Hematopoietic multipotent progenitor cell treated with erythropoietin and hydrocortisone succinate and interleukin-3 and kit ligand, for 6 days (in vitro differentiated cells): Measurements from ENCODE around the gene NFIC.
"Not testable (repeated sequence)": the region's sequence is repeated elsewhere in the genome, so short reads cannot be mapped to it uniquely, and the experiment has no call there.

Source experiments
- DNase-seq: peaks from one replicate; pipeline ENCODE4 v3.0.0-alpha.2; 2015

NFIC gene

GRCh38 chr19:3338541-3339181 is 27.7 kb upstream of the NFIC start:
- peak; percentile 58 for DNase-seq

- DNase-seq, result no peak
Observed at GRCh38 chr19:3340340-3340739, 26.0 kb upstream of the NFIC start.

- no peak for DNase-seq
Observed at GRCh38 chr19:3342246-3342645, 24.1 kb upstream of the NFIC start.

GRCh38 chr19:3342962-3343361 is 23.4 kb upstream of the NFIC start:
- not testable (repeated sequence) for DNase-seq

- DNase-seq, result peak; percentile 71
Observed at GRCh38 chr19:3343619-3344502, 22.5 kb upstream of the NFIC start.

GRCh38 chr19:3344608-3345598 is 21.5 kb upstream of the NFIC start:
- no peak for DNase-seq

- DNase-seq, result no peak
Observed at GRCh38 chr19:3345850-3346460, 20.4 kb upstream of the NFIC start.

- DNase-seq, result no peak
Observed at GRCh38 chr19:3346677-3347353, 19.6 kb upstream of the NFIC start.

GRCh38 chr19:3348042-3348441 is 18.3 kb upstream of the NFIC start:
- no peak for DNase-seq

- not testable (repeated sequence) for DNase-seq
Observed at GRCh38 chr19:3348469-3348868, 17.9 kb upstream of the NFIC start.

- DNase-seq, result no peak
Observed at GRCh38 chr19:3350014-3350663, 16.2 kb upstream of the NFIC start.

GRCh38 chr19:3351702-3352447 is 14.5 kb upstream of the NFIC start:
- DNase-seq, result no peak

GRCh38 chr19:3353493-3353892 is 12.9 kb upstream of the NFIC start:
- no peak for DNase-seq

GRCh38 chr19:3356805-3357204 is 9.6 kb upstream of the NFIC start:
- DNase-seq, result no peak

- no peak for DNase-seq
Observed at GRCh38 chr19:3357271-3357991, 9.0 kb upstream of the NFIC start.

- DNase-seq, result peak; percentile 45
Observed at GRCh38 chr19:3357992-3358688, 8.2 kb upstream of the NFIC start.

- DNase-seq, result no peak
Observed at GRCh38 chr19:3358689-3359014, 7.7 kb upstream of the NFIC start.

GRCh38 chr19:3359015-3359918 is 7.1 kb upstream of the NFIC start:
- DNase-seq, result peak; percentile 71
